ENCODE data around the gene TRIM14.
"Not testable (repeated sequence)": the region's sequence is repeated elsewhere in the genome, so short reads cannot be mapped to it uniquely, and the experiment has no call there.

The TRIM14 gene

GRCh38 chr9:98142182-98142907, 23.3 kb upstream of the TRIM14 start:
- no peak for DNase-seq (ENCODE audit: low spot score)

GRCh38 chr9:98140503-98140902, 21.5 kb upstream of the TRIM14 start:
- no peak for DNase-seq (ENCODE audit: low spot score)

GRCh38 chr9:98136489-98136888, 17.5 kb upstream of the TRIM14 start:
- DNase-seq (ENCODE audit: low spot score) = no peak

GRCh38 chr9:98135938-98136337, 16.9 kb upstream of the TRIM14 start:
- no peak for DNase-seq (ENCODE audit: low spot score)

- no peak for DNase-seq (ENCODE audit: low spot score)
These were observed 16.5 kb upstream of the TRIM14 start for GRCh38 chr9:98135558-98135934.

GRCh38 chr9:98134702-98135557, 15.9 kb upstream of the TRIM14 start:
- no peak for DNase-seq (ENCODE audit: low spot score)

- DNase-seq (ENCODE audit: low spot score) = peak; percentile 12
These were observed 14.0 kb upstream of the TRIM14 start for GRCh38 chr9:98132806-98133631.

GRCh38 chr9:98132158-98132557, 13.1 kb upstream of the TRIM14 start:
- no peak for DNase-seq (ENCODE audit: low spot score)

- no peak for DNase-seq (ENCODE audit: low spot score)
These were observed 11.7 kb upstream of the TRIM14 start for GRCh38 chr9:98130576-98131228.

GRCh38 chr9:98130060-98130459, 11.0 kb upstream of the TRIM14 start:
- DNase-seq (ENCODE audit: low spot score) = not testable (repeated sequence)

- peak; percentile 68 for DNase-seq (ENCODE audit: low spot score)
These were observed 10.4 kb upstream of the TRIM14 start for GRCh38 chr9:98129451-98129881.

GRCh38 chr9:98128316-98128715, 9.3 kb upstream of the TRIM14 start:
- no peak for DNase-seq (ENCODE audit: low spot score)

- no peak for DNase-seq (ENCODE audit: low spot score)
These were observed 8.2 kb upstream of the TRIM14 start for GRCh38 chr9:98127226-98127625.

GRCh38 chr9:98124637-98125426, 5.8 kb upstream of the TRIM14 start:
- no peak for DNase-seq (ENCODE audit: low spot score)

GRCh38 chr9:98124091-98124490, 5.1 kb upstream of the TRIM14 start:
- DNase-seq (ENCODE audit: low spot score) = not testable (repeated sequence)

GRCh38 chr9:98121058-98121457, 2.0 kb upstream of the TRIM14 start:
- no peak for DNase-seq (ENCODE audit: low spot score)

- no peak for DNase-seq (ENCODE audit: low spot score)
These were observed 1.5 kb upstream of the TRIM14 start for GRCh38 chr9:98120476-98120875.

GRCh38 chr9:98117984-98118639, 910 bp downstream of the TRIM14 start:
- peak; percentile 57 for DNase-seq (ENCODE audit: low spot score)

- DNase-seq (ENCODE audit: low spot score) = not testable (repeated sequence)
These were observed 1.9 kb downstream of the TRIM14 start for GRCh38 chr9:98117097-98117496.

- DNase-seq (ENCODE audit: low spot score) = peak; percentile 12
These were observed 10.0 kb downstream of the TRIM14 start for GRCh38 chr9:98109052-98109451.

Data from NAMALWA (cell line).